ENCODE data around the gene FBXO42. TPM values are rescaled to one million over a fixed set of nuclear protein-coding genes. Genes with fewer than 3 reads are reported as not detected.

Gene FBXO42
- total RNA-seq, 1 donor from 2014 or later, result 21.0 TPM

DNA sequence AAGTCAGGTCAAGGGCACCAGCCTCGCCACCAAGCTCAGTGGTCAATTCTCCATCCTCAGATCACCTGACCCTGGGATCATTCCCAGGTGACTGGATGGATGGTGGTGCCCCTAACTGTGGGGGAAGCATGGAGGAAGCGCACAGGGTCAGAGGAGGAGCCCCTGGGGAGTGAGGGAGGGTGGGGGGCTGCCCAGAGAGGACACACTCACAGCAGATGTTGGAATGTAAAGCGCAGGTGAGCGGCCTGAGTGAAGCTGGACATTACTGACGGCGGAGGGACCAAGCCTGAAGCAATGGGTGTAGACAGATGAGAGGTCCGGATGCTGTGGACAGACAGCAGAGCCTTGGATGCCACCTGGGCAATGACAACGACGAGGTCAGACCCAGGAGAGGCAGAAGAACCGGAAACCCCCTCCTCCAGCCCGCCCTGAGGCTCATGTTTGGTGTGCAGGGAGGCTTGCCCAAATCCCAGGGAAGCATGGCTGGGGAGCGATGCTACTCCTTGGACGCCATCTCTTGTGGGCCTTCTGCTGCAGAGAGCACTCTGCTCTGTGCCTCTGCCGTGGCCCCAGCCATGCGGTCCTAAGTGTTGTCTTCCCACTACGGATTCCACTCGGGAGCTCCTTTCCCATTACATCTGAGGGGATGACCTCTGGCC is 109.6 kb downstream of the FBXO42 start:
- Histone ChIP-seq H3K4me1 (peaks cover 7% of the 10 kb centered on the region), H3K27me3 (no peaks in the 10 kb centered on the region), H3K4me3 (no peak overlapping the region), H3K36me3 (peaks cover 7% of the 10 kb centered on the region), H3K27ac (no peak overlapping the region), H3K9me3 (no peaks in the 10 kb centered on the region)
- intact Hi-C loops (cut with DNase I), result no loop called here
- DNase-seq (no peak), ATAC-seq (no peak)
- TF ChIP-seq, protein P1, sequence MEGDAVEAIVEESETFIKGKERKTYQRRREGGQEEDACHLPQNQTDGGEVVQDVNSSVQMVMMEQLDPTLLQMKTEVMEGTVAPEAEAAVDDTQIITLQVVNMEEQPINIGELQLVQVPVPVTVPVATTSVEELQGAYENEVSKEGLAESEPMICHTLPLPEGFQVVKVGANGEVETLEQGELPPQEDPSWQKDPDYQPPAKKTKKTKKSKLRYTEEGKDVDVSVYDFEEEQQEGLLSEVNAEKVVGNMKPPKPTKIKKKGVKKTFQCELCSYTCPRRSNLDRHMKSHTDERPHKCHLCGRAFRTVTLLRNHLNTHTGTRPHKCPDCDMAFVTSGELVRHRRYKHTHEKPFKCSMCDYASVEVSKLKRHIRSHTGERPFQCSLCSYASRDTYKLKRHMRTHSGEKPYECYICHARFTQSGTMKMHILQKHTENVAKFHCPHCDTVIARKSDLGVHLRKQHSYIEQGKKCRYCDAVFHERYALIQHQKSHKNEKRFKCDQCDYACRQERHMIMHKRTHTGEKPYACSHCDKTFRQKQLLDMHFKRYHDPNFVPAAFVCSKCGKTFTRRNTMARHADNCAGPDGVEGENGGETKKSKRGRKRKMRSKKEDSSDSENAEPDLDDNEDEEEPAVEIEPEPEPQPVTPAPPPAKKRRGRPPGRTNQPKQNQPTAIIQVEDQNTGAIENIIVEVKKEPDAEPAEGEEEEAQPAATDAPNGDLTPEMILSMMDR (IDR thresholded peaks at IDR 0.05), result no peak

DNA sequence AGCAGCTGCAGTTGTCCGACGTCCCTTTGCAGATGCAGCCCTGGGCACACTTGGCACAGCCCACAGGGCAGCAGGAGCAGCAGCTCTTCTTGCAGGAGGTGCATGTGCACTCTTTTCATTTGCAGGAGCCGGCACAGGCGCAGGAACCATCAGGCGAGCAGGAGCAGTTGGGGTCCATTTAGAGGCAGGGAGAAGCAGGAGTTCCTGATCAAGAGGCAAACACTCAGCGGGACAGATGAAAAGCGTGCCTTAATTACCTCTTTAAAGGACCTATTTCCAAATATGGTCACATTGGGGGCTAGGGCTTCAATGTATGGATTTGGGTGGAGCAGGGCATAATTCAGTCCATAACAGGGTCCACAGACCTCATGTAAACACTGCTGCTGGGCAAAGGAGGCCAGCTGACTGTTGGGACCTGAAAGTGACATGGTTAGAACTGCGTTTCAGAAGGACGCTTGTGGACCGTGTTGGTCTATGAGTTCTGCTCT is 111.0 kb downstream of the FBXO42 start:
- TF ChIP-seq, protein P1 (IDR thresholded peaks at IDR 0.05), result no peak
- ATAC-seq, result no peak
- Histone ChIP-seq H3K9me3 (no peaks in the 10 kb centered on the region), H3K36me3 (no peaks in the 10 kb centered on the region), H3K4me3 (no peak overlapping the region), H3K4me1 (peaks cover 8% of the 10 kb centered on the region), H3K27me3 (no peaks in the 10 kb centered on the region), H3K27ac (no peak overlapping the region)
- intact Hi-C loops (cut with DNase I), result no loop called here
- no peak for DNase-seq

DNA sequence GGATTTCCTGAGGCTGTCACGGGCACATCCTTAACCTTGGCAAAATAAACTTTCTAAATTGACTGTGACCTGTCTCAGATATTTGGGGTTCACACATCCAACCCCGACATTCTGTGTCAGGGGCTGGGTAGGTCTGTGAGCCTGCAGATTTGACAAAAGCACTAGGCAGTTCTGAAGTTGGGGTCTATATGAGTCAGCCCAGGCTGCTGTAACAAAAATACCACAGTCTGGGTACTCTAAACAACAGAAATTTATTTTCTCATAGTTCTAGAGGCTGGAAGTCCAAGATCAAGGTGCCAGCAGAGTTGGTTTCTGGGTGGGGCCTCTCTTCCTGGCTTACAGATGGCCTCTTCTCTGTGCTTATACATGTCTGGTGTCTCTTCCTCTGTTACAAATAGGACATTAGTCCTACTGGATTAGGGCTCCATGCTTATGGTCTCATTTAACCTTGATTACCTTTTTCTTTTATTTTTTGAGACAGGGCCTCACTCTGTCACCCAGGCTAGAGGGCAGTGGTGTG is 112.2 kb downstream of the FBXO42 start:
- H3K27ac ChIP-seq, result no peak overlapping the region
- H3K4me1 ChIP-seq, result peaks cover 14% of the 10 kb centered on the region
- TF ChIP-seq, protein P1 (IDR thresholded peaks at IDR 0.05), result no peak
- no peak overlapping the region for H3K4me3 ChIP-seq
- no peaks in the 10 kb centered on the region for H3K9me3 ChIP-seq
- H3K27me3 ChIP-seq, result no peaks in the 10 kb centered on the region
- intact Hi-C loops (cut with DNase I), result no loop called here
- ATAC-seq (no peak), DNase-seq (no peak)
- no peaks in the 10 kb centered on the region for H3K36me3 ChIP-seq

DNA sequence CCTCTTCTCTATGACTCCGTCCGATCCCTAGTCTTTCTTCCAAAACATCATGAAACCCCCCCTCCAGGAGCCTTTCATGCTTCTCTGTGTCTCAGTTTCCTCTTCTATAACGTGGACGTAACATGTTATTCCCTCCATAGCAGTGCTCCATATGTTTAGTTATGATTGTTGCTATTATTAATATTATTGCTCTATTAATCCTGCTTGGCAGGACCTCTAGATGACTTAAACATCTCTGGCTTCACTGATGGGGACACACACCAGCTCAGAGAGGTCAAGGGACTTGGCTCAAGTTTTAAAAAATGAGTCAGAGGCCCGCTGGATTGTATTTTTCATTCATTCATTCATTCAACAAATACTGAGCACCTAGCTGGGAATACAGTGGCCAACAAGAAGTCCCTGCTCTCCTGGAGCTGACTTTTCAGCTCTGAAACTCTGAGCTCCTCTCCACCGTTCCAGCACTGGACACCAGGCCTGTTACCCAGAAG is 114.9 kb downstream of the FBXO42 start:
- TF ChIP-seq, protein P1 (IDR thresholded peaks at IDR 0.05), result no peak
- peaks cover 14% of the 10 kb centered on the region for H3K4me1 ChIP-seq
- DNase-seq, result no peak
- H3K4me3 ChIP-seq, result peak overlapping the region; percentile 82
- H3K27ac ChIP-seq, result peak overlapping the region; percentile 94
- no peaks in the 10 kb centered on the region for H3K36me3 ChIP-seq
- no peaks in the 10 kb centered on the region for H3K9me3 ChIP-seq
- intact Hi-C loops (cut with DNase I), result no loop called here
- no peak for ATAC-seq
- H3K27me3 ChIP-seq, result no peaks in the 10 kb centered on the region

DNA sequence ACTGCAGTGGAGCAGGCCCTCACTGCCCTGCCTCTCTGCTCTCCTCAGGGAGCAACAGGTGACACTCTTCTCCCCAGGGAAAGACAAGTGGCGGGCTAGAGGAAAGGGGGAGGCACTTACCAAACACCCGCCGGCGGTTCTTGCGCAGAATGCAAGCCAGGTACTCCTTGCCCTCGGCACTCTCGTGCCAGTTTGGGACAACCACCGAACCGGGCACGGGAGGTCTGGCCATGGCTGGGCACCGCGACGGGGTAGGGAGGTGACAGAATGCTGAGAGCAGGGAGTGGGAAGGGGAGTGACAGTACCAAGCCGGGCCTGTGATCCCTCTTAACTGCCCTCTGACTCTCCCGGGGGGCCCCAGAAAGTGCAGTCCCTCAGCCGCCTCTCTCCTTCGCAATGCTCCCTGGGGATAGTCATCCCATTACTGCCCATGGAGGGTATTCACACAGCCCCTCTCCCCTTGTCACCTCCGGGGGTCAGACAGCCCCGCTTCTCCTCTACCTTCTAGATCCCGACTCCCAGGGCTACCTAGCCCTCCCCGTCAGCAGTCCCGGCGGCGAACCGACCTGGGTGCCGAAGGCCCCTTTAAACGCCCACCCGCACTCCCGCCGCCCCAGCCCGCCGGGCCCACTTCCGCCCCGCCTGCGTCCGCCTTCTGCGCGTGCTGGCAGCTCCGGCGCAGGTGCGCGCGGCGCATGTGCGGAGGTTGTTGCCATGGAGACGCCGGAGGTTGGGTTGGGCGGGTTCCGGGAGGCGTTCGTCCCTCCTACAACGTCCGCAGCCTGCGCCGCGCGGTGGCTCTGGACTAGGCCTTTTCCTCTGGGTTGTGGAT is 115.6 kb downstream of the FBXO42 start, which contains the start of gene CPLANE2:
Gene CPLANE2 (minus strand): TSS at position 673 of the 832 bp plus-strand sequence. CDS start 441 bp downstream, at position 232.
- peak; percentile 94 for ATAC-seq
- H3K4me1 ChIP-seq, result peaks cover 14% of the 10 kb centered on the region
- peak within 1 kb of the TSS; percentile 82 for H3K4me3 ChIP-seq
- intact Hi-C loops (cut with DNase I), result no loop called here
- H3K27ac ChIP-seq, result peak within 1 kb of the TSS; percentile 94
- TF ChIP-seq, protein P1 (IDR thresholded peaks at IDR 0.05), result no peak
- no peaks in the 10 kb centered on the region for H3K36me3 ChIP-seq
- peak; percentile 98 for DNase-seq
- H3K9me3 ChIP-seq, result no peaks in the 10 kb centered on the region
- no peaks in the 10 kb centered on the region for H3K27me3 ChIP-seq

All from upper lobe of right lung (tissue), 1 donor.